Stimulated activated CD4-positive, alpha-beta T cell treated with anti-CD3 and anti-CD28 coated beads, Interleukin-1b, Interleukin-23, amount 100 ng/mL, for 24 hours (primary cell): ENCODE results near the gene CDX1.

ENCODE experiments used
- DNase-seq, 4 experiments: peaks; one replicate each; pipeline ENCODE4 v3.0.0-alpha.2; 2020; ENCODE audit warnings: low read depth in 4 of 4, low spot score in 1 of 4

CDX1 gene

DNA sequence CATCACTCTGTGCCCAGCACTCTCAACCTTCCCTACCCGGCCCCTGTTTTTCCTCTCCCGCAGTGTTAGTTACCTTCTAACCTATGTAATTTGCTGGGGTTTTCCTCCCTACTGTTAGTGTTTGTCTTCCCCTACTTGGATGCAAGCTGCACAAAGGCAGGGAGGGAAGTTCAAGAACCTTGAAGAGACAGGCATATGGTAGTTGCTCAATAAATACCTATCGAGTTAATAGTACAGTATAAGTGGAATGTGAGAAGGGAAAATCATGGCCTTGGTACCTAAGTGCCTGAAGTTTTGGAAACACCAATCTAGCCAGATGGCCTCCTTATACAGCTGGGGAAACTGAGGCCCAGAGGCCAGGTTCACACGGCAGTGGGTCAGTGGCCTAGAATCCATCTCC, 35.1 kb upstream of the CDX1 start:
- no peak for DNase-seq

GRCh38 chr5:150131978-150132694, 34.4 kb upstream of the CDX1 start:
- no peak for DNase-seq

DNA sequence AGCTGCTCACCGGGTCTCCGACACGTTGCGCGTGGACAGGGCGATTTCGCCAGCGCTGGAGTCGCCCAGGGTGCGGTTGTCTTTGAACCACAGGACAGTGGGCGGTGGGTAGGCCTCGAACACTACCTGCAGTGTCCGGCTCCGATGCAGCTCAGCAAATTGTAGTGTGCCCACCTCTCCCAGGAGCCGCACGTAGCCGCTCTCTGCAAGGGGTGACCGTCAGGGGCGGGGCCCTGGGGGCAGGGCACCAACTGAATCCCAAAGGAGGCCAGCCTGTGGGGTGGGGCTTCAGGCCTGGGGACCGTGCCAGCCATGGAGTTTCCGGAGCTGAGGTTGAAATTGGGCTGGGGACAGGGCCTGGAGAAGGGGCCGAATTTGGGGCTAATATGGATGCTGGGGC, 33.8 kb upstream of the CDX1 start:
- DNase-seq = no peak

DNA sequence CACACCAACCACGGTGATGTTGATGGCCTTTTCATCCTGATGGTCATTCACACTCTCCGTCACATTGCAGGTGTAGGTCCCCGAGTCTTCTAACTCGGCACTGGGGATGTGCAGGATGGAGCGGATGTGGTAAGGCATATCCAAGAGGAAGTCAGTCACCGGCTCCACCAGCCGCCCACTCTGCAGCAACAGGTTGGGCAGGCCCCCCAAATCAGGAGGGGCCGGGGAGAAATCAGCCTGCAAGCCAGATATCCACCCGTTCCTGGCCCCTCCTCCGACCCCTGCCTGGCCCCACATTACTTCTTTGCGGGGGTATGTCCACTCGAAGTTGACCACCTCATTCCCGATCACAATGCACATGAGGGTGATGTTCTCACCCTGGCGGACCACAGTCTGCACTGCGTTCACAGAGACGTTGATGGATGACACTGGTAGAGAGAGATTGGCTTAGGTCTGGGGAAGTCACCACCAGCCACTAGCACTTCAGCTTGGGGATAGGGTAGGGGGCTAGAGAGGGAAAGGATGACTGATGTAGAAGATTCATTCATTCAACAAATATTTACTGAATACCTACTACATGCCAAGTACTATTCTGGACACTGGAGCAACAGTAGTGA, 32.9 kb upstream of the CDX1 start:
- DNase-seq = no peak

GRCh38 chr5:150134198-150134588, 32.4 kb upstream of the CDX1 start:
- no peak for DNase-seq

DNA sequence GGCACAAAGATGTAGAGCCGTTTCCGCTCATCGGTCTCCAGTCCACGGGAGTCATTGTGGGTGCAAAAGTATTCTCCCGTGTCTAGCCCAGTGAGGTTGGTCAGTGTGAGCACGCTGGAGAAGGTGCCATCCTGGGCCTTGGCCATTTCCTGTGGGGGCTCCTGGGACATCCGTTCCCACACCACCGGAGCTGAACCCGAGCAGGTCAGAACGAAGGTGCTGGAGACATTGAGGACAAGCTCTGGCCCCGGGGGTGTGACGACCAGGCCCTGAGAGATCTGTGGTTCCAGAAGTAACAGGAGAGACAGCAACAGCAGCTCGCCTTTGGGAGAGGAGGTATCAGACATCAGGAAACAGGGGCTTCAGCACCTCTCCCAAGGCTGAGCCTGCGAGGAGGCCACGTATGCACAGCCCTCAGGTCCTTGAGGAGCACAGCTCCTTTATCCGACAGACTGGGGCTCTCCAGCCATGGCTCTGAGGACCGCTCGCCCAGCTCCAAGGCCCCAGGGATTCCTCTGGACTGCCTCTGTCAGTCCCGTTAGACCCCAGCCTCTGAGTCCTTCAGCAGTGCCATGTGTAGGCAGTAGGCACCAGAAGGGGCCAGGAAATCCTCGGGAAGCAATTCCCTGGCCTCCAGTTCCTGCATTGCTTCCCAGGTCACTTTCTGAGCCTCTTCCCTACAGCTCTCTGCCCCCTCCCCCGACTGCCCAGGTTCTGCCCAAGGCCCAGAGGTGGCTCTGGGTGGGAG, 30.8 kb upstream of the CDX1 start:
- DNase-seq = no peak

GRCh38 chr5:150136305-150137167, 30.0 kb upstream of the CDX1 start:
- DNase-seq = no peak

DNA sequence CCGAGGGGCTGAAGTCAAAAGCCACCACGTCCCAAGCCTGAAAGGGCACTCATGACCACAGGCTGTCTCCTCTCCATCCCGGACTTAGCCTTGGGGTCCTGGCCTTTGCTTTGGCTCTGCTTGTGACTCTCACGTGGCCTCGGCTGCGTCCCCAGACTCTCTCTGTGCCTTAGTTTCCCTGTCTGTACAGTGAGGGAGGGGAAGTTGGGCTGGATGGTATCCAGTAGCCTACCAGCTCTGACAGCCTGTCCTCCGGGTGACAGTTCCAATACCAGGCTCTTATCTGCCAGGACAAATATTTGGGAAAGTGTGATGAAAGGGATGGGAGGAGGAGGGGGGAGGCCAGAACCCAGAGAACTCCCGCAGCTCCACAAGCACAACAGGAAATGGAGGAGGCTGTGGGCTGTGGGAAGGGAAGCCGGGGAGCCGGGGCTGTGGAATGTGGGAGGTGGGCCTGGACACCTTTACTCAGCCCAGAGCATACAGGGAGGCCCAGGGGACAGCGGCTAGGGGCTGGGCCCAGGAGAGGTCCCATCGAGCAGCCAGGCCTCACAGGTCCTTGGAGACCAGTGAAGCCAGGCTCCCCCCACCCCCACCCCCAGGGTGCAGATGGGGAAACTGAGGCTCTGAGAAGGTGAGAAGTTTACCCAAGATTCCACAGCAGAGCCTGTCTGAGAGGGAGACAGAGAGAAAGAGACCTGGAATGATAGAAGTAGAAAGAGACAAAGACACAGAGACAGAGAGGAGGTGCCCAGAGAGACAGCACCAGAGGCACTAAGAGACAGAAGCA, 29.2 kb upstream of the CDX1 start:
- DNase-seq = no peak

- DNase-seq = no peak
Measured at GRCh38 chr5:150137997-150138396, 28.6 kb upstream of the CDX1 start.

DNA sequence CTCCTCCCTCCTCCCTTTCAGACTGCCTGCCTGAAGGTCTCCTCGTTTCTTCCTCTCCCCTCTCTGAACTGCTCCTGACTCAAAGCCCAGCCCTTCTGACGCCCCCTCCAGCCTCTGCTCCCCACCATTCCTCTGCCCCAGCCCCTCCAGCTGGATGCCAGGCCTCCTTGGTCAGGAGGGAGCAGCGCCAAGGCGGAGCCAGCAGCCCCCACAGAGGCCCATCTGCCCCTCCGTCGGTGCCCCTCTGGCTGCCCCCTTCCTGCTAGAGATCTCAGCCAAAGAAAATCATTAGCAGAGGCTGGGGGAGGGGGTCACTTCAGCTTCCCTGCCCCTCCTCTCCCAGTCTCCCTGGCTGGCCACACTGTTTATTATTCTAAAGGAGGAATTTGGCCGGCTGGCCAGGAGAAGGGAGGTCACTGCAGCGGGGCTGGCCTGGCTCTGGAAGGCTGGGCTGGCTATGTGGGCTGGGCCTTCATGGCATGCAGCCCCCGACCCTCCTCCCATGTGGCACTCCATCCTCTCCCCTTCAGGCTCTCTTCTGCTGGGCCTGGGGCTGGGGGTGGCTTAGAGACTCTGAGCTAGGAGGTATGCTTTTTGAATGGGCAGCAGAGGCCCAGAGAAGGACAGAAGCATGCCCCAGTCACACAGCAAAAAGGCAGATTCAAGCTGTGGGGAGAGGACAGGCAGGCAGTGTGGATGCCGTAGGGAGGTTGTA, 27.9 kb upstream of the CDX1 start:
- no peak for DNase-seq

- DNase-seq = no peak
Measured at GRCh38 chr5:150139334-150139733, 27.2 kb upstream of the CDX1 start.

GRCh38 chr5:150140830-150141229, 25.7 kb upstream of the CDX1 start:
- DNase-seq = no peak

- DNase-seq = no peak
Measured at GRCh38 chr5:150141544-150142184, 24.9 kb upstream of the CDX1 start.

GRCh38 chr5:150142185-150142958, 24.2 kb upstream of the CDX1 start:
- DNase-seq = no peak

DNA sequence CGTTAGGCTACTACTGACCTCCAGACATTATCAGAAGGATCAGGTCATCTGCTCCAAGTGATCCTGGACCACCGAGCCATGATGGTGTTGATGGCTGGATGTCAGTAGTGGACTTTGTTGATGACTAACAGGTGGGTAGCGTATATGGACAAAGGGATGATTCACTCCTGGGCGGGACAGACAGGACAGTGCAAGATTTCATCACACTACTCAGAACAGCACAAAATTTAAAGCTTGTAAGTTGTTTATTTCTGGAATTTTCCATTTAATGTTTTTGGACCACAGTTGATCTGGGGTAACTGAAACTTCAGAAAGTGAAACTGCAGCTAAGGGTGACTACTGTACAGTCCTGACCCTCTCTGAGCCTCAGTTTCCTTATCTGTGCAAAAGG, 23.6 kb upstream of the CDX1 start:
- no peak for DNase-seq

DNA sequence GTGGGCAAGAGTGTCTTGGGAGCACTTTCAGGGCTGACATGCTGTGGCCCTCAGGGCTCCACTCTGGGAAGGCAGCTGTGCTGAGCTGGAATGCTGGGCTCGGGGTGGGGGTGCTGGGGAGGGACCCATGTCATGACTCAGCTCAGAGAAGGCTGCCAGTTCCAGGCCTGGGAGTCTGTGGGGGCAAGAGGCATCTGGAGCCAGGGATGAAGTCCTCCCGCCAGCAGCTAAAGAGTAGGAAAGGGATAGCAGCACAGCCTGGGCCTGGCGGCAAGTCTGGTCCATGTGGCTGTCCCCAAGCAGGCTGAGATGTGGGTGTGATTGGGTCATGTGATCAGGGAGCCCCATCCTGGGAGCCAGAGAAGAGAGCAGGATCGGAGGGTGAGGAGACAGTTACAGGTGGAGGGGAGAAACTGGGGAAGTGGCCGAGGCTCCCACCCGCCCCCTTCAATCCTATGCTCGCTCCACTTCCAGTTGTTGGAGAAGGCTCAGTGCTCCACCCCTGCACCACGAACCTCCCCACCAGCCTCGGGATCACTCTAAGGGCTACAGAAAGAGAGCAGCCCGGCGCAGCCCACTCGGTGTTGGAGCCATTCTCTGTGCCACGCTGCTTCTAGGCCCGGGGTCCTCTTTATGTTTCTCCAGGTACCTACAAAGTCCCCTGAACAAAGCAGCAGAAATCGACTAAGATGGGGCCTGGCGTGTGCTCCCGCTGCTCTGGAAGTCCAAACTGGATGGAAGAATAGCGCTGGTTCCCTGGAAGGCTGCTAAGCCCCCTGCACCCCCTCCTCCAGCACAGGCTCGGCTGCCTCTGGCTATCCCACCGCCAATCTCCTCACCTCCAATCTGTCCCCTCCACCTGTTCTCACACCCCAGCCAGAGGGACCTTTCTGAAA, 23.0 kb upstream of the CDX1 start:
- DNase-seq = no peak

GRCh38 chr5:150144246-150144801, 22.3 kb upstream of the CDX1 start:
- no peak for DNase-seq
